Neural cell (in vitro differentiated cells): ENCODE measurements around the gene SMOC1. TPM values are rescaled to one million over a fixed set of nuclear protein-coding genes. Genes with fewer than 3 reads are reported as not detected.

Source experiments
- H2AFZ ChIP-seq: fragments of 200-600, 300-800 bp; sonication (generic), shearing (Covaris generic); 2 replicates; pipeline ENCODE4 v1.6.0; 2014; ENCODE audit warnings: low read depth, mild to moderate bottlenecking, antibody characterized with exemption, low read length, moderate library complexity
- H3F3A ChIP-seq: fragments of 200-600 bp; shearing (Covaris generic); 2 replicates; pipeline ENCODE4 v1.6.1; 2016; ENCODE audit warnings: mild to moderate bottlenecking, moderate library complexity, mixed read lengths, antibody characterized with exemption, low read length; ENCODE audit not compliant: insufficient read depth, poor library complexity, severe bottlenecking
- H3K27ac ChIP-seq: fragments of 200-600, 300-800 bp; sonication (generic), shearing (Covaris generic); 2 replicates; pipeline ENCODE4 v1.5.1; 2014; ENCODE audit warnings: mild to moderate bottlenecking, low read length, moderate library complexity
- H3K27me3 ChIP-seq: fragments of 300-800, 200-600 bp; sonication (generic), shearing (Covaris generic); 2 replicates; pipeline ENCODE4 v1.6.0; 2014; ENCODE audit warnings: mild to moderate bottlenecking, low read depth, low read length, moderate library complexity; ENCODE audit not compliant: insufficient read depth
- H3K36me3 ChIP-seq: fragments of 300-800, 200-600 bp; sonication (generic), shearing (Covaris generic); 2 replicates; pipeline ENCODE4 v1.5.1; 2014; ENCODE audit warnings: mild to moderate bottlenecking, antibody characterized with exemption, low read length, moderate library complexity; ENCODE audit not compliant: insufficient read depth
- H3K4me2 ChIP-seq: fragments of 300-800, 200-600 bp; sonication (generic), shearing (Covaris generic); 2 replicates; pipeline ENCODE4 v1.6.0; 2014; ENCODE audit warnings: mild to moderate bottlenecking, low read length
- H3K4me3 ChIP-seq: fragments of 300-800, 200-600 bp; sonication (generic), shearing (Covaris generic); 2 replicates; pipeline ENCODE4 v1.5.1; 2014; ENCODE audit warnings: mild to moderate bottlenecking, low read length, moderate library complexity
- H3K79me2 ChIP-seq: fragments of 200-600 bp; shearing (Covaris generic); replicated peaks from 2 replicates; pipeline ENCODE4 v1.6.0; 2014; ENCODE audit warnings: mild to moderate bottlenecking, low read length, moderate library complexity; ENCODE audit not compliant: insufficient read depth
- H3K9ac ChIP-seq: fragments of 300-800, 200-600 bp; sonication (generic), shearing (Covaris generic); 2 replicates; pipeline ENCODE4 v1.6.1; 2016; ENCODE audit warnings: mild to moderate bottlenecking, low read length, mixed read lengths
- H3K9me2 ChIP-seq: fragments of 200-600 bp; shearing (Covaris generic); 2 replicates; pipeline ENCODE4 v1.6.1; 2016; ENCODE audit warnings: mild to moderate bottlenecking, low read length, mixed read lengths; ENCODE audit not compliant: insufficient read depth
- H3K9me3 ChIP-seq: fragments of 200-600, 300-800 bp; sonication (generic), shearing (Covaris generic); 2 replicates; pipeline ENCODE4 v1.6.1; 2016; ENCODE audit warnings: mild to moderate bottlenecking, mixed run types, low read length, moderate library complexity, mixed read lengths
- H4K20me1 ChIP-seq: fragments of 200-600 bp; shearing (Covaris generic); 2 replicates; pipeline ENCODE4 v1.6.1; 2016; ENCODE audit warnings: mild to moderate bottlenecking, mixed run types; ENCODE audit not compliant: insufficient read depth
- EP300 ChIP-seq: fragments of 450-650 bp; conservative IDR thresholded peaks from 2 replicates; pipeline ENCODE4 v1.6.1; 2014; ENCODE audit warnings: antibody characterized with exemption, mild to moderate bottlenecking, moderate library complexity; ENCODE audit not compliant: poor library complexity, severe bottlenecking
- EZH2 ChIP-seq: fragments of 200-600, 300-800 bp; shearing (Covaris generic), sonication (generic); IDR thresholded peaks from 2 replicates; pipeline ENCODE4 v1.6.1; 2014; ENCODE audit warnings: antibody characterized with exemption, low read length, borderline replicate concordance, mild to moderate bottlenecking; ENCODE audit not compliant: insufficient read depth, poor library complexity, severe bottlenecking
- MXI1 ChIP-seq: fragments of 450-650 bp; conservative IDR thresholded peaks from 2 replicates; pipeline ENCODE4 v1.6.1; 2014; ENCODE audit warnings: antibody characterized with exemption, mild to moderate bottlenecking; ENCODE audit not compliant: poor library complexity, severe bottlenecking
- POLR2AphosphoS5 ChIP-seq: IDR thresholded peaks from 2 replicates; pipeline ENCODE4 v1.6.1; 2012
- RAD21 ChIP-seq: fragments of 450-650 bp; conservative IDR thresholded peaks from 2 replicates; pipeline ENCODE4 v1.6.1; 2014; ENCODE audit warnings: antibody characterized with exemption, mild to moderate bottlenecking, moderate library complexity
- REST ChIP-seq: IDR thresholded peaks from 2 replicates; pipeline ENCODE4 v1.6.1; 2012; ENCODE audit warnings: borderline replicate concordance
- SMC3 ChIP-seq: fragments of 450-650 bp; conservative IDR thresholded peaks from 2 replicates; pipeline ENCODE4 v1.6.1; 2014; ENCODE audit warnings: antibody characterized with exemption, mild to moderate bottlenecking, moderate library complexity; ENCODE audit not compliant: poor library complexity
- TAF1 ChIP-seq: IDR thresholded peaks from 2 replicates; pipeline ENCODE4 v1.6.1; 2012; ENCODE audit warnings: low read depth
- polyA plus RNA-seq: library from polyadenylated mRNA; depleted of rRNA; stranded (reverse); fragments of >200 nt; gene quantifications from 2 replicates; pipeline ENCODE4 v1.2.3, GENCODE V29; 2014
- TF ChIP-seq, protein P1 (sequence below): fragments of 450-650 bp; IDR thresholded peaks from 2 replicates; pipeline ENCODE4 v1.5.1; 2014; ENCODE audit warnings: antibody characterized with exemption, mild to moderate bottlenecking, moderate library complexity; ENCODE audit not compliant: poor library complexity, severe bottlenecking

Gene SMOC1
- polyA plus RNA-seq, 1 donor from 2014 or later: 8.7 TPM

DNA sequence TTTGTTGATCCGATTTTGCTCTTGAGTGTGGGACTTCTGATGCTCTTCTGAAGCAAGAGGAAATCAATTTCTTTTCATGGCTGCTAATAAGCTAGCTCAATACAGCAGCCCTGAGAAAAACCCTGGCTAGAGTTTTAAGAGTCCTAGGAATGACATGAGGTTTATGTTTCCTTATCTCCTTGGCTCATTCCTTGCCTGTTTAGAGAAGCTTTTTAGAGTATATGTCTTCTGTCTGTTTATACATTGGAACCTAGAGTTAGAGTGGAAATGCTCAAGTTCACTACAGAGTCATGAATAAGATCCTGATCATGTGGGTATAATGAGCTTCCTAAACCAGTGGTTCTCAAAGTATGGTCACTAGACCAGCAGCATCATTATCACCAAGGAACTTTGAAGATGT is 34.5 kb downstream of the SMOC1 start:
- Histone ChIP-seq H3K9me3 (no peaks in the 10 kb centered on the region), H2AFZ (no peak overlapping the region), H3K27me3 (no peaks in the 10 kb centered on the region), H3F3A (no peaks in the 10 kb centered on the region), H3K9me2 (no peaks in the 10 kb centered on the region), H3K36me3 (no peaks in the 10 kb centered on the region), H3K4me2 (no peak overlapping the region), H3K9ac (no peak overlapping the region), H3K4me3 (no peak overlapping the region), H4K20me1 (no peaks in the 10 kb centered on the region), H3K27ac (no peak overlapping the region), H3K79me2 (peaks cover 69% of the 10 kb centered on the region)
- TF ChIP-seq REST (no peak), EP300 (no peak), TAF1 (no peak), POLR2AphosphoS5 (no peak), EZH2 (no peak), MXI1 (no peak), RAD21 (no peak), SMC3 (no peak)
- TF ChIP-seq, protein P1, sequence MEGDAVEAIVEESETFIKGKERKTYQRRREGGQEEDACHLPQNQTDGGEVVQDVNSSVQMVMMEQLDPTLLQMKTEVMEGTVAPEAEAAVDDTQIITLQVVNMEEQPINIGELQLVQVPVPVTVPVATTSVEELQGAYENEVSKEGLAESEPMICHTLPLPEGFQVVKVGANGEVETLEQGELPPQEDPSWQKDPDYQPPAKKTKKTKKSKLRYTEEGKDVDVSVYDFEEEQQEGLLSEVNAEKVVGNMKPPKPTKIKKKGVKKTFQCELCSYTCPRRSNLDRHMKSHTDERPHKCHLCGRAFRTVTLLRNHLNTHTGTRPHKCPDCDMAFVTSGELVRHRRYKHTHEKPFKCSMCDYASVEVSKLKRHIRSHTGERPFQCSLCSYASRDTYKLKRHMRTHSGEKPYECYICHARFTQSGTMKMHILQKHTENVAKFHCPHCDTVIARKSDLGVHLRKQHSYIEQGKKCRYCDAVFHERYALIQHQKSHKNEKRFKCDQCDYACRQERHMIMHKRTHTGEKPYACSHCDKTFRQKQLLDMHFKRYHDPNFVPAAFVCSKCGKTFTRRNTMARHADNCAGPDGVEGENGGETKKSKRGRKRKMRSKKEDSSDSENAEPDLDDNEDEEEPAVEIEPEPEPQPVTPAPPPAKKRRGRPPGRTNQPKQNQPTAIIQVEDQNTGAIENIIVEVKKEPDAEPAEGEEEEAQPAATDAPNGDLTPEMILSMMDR: no peak

GRCh38 chr14:69916396-69916795 is 37.2 kb downstream of the SMOC1 start:
- no peak overlapping the region for H3K9ac ChIP-seq

More at GRCh38 chr14:69916396-69916795, 37.2 kb downstream of the SMOC1 start:
- Histone ChIP-seq H3K79me2 (peaks cover 48% of the 10 kb centered on the region), H3K27ac (no peak overlapping the region), H3K4me3 (no peak overlapping the region), H3K27me3 (no peaks in the 10 kb centered on the region), H3K9me2 (no peaks in the 10 kb centered on the region), H3K9me3 (no peaks in the 10 kb centered on the region), H3F3A (no peaks in the 10 kb centered on the region), H3K36me3 (no peaks in the 10 kb centered on the region), H2AFZ (no peak overlapping the region), H4K20me1 (no peaks in the 10 kb centered on the region), H3K4me2 (no peak overlapping the region)
- TF ChIP-seq, protein P1: no peak
- TF ChIP-seq EZH2: no peak
- no peak for TF ChIP-seq EP300
